Stimulated activated memory B cell treated with anti-CD40 and anti-IgM and Interleukin-4, amounts not matched to agents 10 μg/mL and 1 μg/mL and 100 μg/mL, for 72 hours (primary cell): ENCODE data around the gene NCKAP5.

Experiments used
- ATAC-seq: fragments of 150-1000 bp; cut with Tn5 transposase; 2 replicates; pipeline ENCODE4 v1.10.0; 2021
- H3K27ac Mint-ChIP-seq: one replicate; pipeline ENCODE4 v1.8.0; 2022; ENCODE audit warnings: mild to moderate bottlenecking, mixed read lengths
- H3K27me3 Mint-ChIP-seq: one replicate; pipeline ENCODE4 v1.8.0; 2022; ENCODE audit warnings: mixed read lengths
- H3K36me3 Mint-ChIP-seq: one replicate; pipeline ENCODE4 v1.8.0; 2022; ENCODE audit warnings: mixed read lengths
- H3K4me1 Mint-ChIP-seq: one replicate; pipeline ENCODE4 v1.8.0; 2022; ENCODE audit warnings: mixed read lengths
- H3K4me3 Mint-ChIP-seq: one replicate; pipeline ENCODE4 v1.8.0; 2022; ENCODE audit warnings: mild to moderate bottlenecking, moderate library complexity, mixed read lengths
- H3K9me3 Mint-ChIP-seq: one replicate; pipeline ENCODE4 v1.8.0; 2022; ENCODE audit warnings: mixed read lengths

NCKAP5 gene

DNA sequence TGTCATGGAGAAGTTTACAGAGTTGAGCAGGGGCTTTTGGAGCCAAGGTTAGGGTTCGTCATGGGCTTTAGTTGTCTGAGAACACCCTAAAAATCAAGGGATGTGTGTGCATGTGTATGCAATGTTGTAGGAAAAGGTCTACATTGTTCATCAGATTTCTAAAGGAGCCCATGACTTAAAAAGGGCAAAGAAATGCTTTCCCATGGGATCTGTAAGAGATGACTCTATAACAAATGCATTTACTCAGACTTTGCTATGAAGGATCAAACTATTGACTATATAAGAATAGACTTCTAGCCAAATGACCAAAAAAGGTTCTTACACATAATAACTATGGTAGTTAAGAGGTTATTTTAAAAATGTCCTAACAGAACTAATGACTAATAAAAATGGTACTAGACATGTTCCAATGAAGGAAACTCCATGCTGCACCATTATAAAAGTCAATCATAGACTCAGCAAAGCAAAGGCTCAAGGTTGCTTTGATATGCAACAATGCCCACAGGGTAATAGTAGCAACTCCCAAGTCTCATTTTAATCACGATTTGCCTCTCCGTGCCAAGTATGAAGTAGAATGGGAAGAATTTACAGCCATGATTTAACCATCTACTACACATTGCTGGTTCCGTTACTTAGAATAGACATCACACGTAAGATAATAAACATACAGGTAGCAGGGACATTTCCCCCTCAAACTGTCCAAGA is 158.5 kb downstream of the NCKAP5 start:
- no peak for ATAC-seq

DNA sequence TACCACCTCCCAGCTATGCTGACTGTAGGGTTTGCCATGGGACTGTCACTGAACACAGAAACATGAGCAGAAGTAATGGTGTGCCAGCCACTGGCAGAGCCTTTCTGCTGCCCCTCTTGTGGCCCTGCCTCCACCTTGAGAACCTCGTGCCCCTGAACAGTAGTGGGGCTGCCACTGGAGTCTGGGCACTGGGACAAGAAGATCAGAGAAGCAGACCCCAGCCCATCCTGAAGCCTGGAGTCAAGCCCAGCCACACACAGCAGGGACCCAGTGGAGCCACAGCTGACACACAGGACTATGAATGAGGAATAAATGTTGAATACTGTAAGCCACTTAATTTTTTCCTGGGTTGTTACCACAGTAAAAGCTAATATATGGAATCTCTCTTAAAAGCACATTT is 159.6 kb downstream of the NCKAP5 start:
- no peak for ATAC-seq
- Mint-ChIP-seq H3K27ac (no peak overlapping the region), H3K4me3 (no peak overlapping the region), H3K27me3 (no peaks in the 10 kb centered on the region), H3K4me1 (no peaks in the 10 kb centered on the region), H3K36me3 (no peaks in the 10 kb centered on the region), H3K9me3 (no peaks in the 10 kb centered on the region)

More for the DNA sequence above, 158.5 kb downstream of the NCKAP5 start:
- Mint-ChIP-seq H3K4me3 (no peak overlapping the region), H3K4me1 (no peaks in the 10 kb centered on the region), H3K9me3 (no peaks in the 10 kb centered on the region), H3K36me3 (no peaks in the 10 kb centered on the region), H3K27me3 (no peaks in the 10 kb centered on the region), H3K27ac (no peak overlapping the region)

DNA sequence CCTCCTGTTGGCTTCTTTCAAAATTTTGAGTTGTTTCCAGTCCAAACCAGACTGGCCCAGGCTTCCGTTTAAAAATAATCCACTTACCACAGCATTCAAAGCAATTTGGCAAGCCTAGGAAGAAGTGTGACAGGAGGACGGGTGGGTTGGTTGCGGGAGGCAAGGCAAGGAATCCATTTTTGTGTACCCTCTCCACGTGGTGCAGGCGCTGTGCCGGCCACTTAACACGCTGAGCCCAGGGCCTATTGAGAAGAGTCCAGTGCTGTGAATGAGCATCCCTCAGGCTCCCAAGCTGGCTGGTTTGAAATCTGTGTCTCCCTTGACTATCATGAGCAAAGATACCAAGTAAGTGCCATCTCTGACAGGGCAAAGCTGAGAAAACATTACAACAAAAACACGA is 160.9 kb downstream of the NCKAP5 start:
- Mint-ChIP-seq H3K4me3 (no peak overlapping the region), H3K27me3 (no peaks in the 10 kb centered on the region), H3K4me1 (no peaks in the 10 kb centered on the region), H3K36me3 (no peaks in the 10 kb centered on the region), H3K27ac (no peak overlapping the region), H3K9me3 (no peaks in the 10 kb centered on the region)
- ATAC-seq: no peak

DNA sequence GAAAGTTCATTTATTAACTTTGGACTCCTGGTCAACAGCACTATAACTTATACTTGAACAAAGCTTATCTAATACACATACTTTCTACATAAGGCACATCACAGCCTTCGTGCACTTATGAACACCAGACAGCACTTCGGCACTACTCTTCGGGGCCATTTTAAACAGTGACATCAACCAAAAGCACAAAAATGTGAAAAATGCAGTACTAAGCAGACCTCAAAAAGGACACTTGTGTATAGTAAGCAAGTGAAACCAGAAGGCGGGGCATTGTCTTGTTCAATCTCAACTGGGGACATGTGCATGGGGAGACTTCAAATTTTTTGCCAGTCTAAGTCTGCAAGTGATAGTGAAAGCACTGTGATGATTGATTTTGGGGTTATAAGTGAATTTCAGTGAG is 163.0 kb downstream of the NCKAP5 start:
- no peaks in the 10 kb centered on the region for H3K4me1 Mint-ChIP-seq
- no peaks in the 10 kb centered on the region for H3K36me3 Mint-ChIP-seq
- ATAC-seq: no peak
- no peak overlapping the region for H3K4me3 Mint-ChIP-seq
- no peaks in the 10 kb centered on the region for H3K9me3 Mint-ChIP-seq
- no peak overlapping the region for H3K27ac Mint-ChIP-seq
- H3K27me3 Mint-ChIP-seq: no peaks in the 10 kb centered on the region

DNA sequence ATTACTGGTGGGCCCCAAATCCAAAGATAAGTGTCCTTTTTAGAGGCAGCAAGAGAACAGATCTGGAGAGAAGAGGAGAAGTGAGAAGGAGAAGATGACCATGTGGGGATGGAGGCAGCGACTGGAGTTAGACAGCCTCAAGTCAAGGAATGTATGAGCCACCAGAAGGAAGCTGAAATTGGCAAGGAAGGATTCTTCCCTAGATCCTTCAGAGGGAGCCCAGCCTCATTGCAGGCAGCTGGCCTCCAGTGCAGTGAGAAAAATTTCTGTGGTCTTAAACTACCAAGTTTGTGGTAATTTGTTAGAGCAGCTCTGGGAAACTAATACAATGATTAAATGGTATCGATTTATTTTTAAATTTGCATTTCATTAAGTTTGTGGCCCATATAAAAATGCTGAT is 167.9 kb downstream of the NCKAP5 start:
- ATAC-seq: no peak

DNA sequence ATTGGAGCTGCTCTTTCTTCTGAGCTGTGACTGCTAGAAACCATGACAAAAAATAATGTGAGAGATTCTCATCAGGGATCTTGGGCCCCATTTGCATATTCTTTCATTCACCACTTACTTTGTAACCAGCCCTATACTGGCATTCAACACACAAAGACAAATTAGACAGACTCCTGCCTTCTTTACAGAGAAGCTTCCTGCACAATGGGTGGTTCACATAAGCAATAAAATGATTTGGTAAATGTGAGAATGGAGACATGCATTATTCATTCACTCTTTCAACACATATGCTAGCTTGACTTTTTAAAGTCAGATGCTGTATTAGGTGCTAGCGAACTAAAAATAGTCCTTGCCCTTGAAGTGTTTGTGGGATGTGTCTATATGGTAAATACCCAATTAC is 174.4 kb downstream of the NCKAP5 start:
- H3K27me3 Mint-ChIP-seq: peaks cover 6% of the 10 kb centered on the region
- H3K4me3 Mint-ChIP-seq: no peak overlapping the region
- no peak for ATAC-seq
- no peak overlapping the region for H3K27ac Mint-ChIP-seq
- peaks cover 6% of the 10 kb centered on the region for H3K9me3 Mint-ChIP-seq
- no peaks in the 10 kb centered on the region for H3K36me3 Mint-ChIP-seq
- H3K4me1 Mint-ChIP-seq: no peaks in the 10 kb centered on the region

More for the DNA sequence above, 167.9 kb downstream of the NCKAP5 start:
- Mint-ChIP-seq H3K4me1 (no peaks in the 10 kb centered on the region), H3K9me3 (peaks cover 4% of the 10 kb centered on the region), H3K4me3 (no peak overlapping the region), H3K36me3 (no peaks in the 10 kb centered on the region), H3K27me3 (peaks cover 12% of the 10 kb centered on the region), H3K27ac (no peak overlapping the region)

DNA sequence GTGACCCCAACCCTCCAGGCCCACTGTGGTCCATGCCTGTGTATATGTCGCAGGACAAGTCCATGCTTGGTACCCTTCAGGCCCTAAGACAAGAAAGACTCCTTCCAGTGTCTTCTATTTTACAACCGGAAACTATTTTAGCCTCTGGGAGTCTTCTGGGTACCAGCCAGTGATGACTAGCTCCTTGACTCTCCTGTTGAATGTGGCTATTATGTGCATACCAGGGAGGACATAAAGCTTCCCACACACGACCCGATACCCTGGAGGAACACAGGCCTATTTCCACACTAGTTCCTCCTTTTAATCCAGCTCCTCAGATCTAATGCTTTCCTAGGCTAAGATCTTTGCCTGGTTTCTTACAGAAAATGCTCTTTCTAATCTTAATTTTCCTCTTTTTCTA is 178.1 kb downstream of the NCKAP5 start:
- Mint-ChIP-seq H3K4me3 (no peak overlapping the region), H3K4me1 (no peaks in the 10 kb centered on the region), H3K9me3 (peaks cover 14% of the 10 kb centered on the region), H3K36me3 (no peaks in the 10 kb centered on the region), H3K27me3 (no peaks in the 10 kb centered on the region), H3K27ac (no peak overlapping the region)
- ATAC-seq: no peak

DNA sequence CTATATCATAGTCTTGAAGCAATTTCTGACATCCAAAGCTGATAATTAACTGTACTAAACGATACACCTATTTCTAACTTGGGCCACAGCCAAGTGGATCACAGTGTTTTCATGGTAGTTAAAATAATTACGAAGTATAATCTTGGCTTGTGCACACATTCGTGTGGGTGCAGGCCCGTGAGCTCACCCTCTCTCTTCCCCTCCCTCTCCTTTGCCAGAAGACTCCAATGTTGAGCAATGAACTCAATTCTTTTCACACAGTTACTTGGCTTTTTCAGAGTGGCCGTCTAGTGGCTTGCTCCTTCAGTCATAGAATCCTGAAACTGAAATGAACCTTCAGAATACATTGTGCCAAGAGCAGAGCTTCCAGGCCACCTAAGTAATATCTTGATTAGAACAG is 178.7 kb downstream of the NCKAP5 start:
- Mint-ChIP-seq H3K27ac (no peak overlapping the region), H3K4me1 (no peaks in the 10 kb centered on the region), H3K27me3 (no peaks in the 10 kb centered on the region), H3K36me3 (no peaks in the 10 kb centered on the region), H3K9me3 (peaks cover 14% of the 10 kb centered on the region), H3K4me3 (no peak overlapping the region)
- ATAC-seq: no peak

DNA sequence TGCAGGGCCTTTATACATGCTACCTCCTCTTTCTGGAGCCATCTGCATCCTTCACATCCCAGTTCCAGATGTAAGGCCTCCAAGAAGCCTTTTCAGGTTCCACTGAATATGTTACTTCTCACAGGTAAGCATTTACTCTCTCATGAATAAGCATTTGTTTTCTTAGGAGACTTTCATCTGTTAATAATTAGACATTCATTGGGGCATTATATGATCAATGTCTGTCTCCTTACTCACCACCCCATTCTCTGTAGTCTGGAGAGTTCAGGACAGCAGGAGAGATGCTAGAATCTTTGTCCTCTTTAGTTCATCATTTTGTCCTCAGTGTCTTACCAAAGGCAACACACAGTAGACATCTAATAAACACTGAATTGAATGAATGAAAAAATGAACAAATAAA is 185.7 kb downstream of the NCKAP5 start:
- no peaks in the 10 kb centered on the region for H3K4me1 Mint-ChIP-seq
- H3K4me3 Mint-ChIP-seq: no peak overlapping the region
- H3K27ac Mint-ChIP-seq: no peak overlapping the region
- H3K27me3 Mint-ChIP-seq: no peaks in the 10 kb centered on the region
- no peak for ATAC-seq
- H3K9me3 Mint-ChIP-seq: peaks cover 16% of the 10 kb centered on the region
- no peaks in the 10 kb centered on the region for H3K36me3 Mint-ChIP-seq

DNA sequence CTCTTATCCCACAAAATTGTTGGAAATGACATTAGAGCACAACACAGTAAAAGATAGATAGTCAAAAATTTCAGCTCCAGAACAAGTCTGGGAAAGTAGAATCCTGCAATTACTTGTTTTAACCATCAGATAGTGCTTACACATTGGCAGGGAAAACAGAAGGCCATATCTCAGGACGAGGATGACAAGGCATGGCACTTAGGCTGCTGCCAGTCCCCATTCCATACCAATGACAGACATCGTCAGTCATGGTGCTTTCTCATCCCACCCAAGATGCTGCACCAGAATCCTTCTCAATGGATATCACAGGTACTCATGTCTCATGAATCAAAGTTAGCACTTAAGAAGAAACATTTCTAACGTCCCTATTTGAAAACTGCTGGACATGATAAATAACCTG is 187.3 kb downstream of the NCKAP5 start:
- ATAC-seq: no peak
- H3K27me3 Mint-ChIP-seq: no peaks in the 10 kb centered on the region
- no peak overlapping the region for H3K27ac Mint-ChIP-seq
- peaks cover 13% of the 10 kb centered on the region for H3K9me3 Mint-ChIP-seq
- H3K4me3 Mint-ChIP-seq: no peak overlapping the region
- no peaks in the 10 kb centered on the region for H3K36me3 Mint-ChIP-seq
- no peaks in the 10 kb centered on the region for H3K4me1 Mint-ChIP-seq

DNA sequence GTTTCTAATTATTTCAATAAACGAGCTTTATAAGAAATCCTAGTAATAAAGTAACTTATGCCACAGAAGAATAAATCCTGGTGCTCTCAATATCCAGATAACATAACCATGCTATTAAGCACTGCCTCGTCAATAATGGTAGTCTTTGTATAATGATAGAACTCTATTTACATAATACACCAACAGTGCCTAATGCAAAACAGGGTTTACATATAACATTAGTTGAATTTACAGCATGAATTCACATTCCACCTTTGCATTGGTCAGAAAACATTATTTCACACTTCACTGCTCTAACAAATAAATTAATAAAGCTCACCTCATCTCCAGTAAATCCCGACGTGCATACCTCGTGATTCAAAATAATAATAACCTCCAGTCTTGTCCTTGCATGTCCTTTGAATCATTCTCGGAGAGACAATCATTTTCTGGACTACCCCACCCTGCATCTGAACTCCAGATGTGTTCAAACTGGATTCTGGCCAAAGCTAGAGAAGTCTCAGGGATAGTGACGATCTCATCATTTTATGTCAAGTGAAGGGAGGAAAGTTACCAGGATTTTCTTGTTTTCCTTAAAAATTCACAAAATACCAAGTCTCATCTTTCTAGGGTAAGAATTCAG is 189.2 kb downstream of the NCKAP5 start:
- Mint-ChIP-seq H3K9me3 (peaks cover 14% of the 10 kb centered on the region), H3K4me1 (no peaks in the 10 kb centered on the region), H3K27ac (no peak overlapping the region), H3K36me3 (no peaks in the 10 kb centered on the region), H3K4me3 (no peak overlapping the region), H3K27me3 (no peaks in the 10 kb centered on the region)
- ATAC-seq: no peak

DNA sequence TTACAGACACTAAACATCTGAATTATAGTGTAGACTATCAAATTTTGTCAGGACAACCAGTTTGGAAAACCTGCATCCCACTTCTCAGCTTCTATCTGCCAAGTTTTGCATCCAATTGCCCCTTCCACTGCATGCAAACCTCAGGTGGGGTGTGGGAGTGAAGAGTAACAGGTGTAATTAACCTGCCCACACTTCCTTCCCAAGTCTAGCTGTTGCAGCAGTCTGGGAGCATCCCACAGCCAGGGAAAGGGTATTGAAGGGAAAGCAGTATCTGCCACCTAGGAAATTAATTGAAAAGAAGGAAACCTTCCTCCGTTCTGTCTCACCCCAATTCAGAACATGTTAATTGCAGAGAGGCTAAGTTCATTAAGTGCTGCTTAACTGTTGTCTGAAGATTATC is 189.9 kb downstream of the NCKAP5 start:
- Mint-ChIP-seq H3K27me3 (no peaks in the 10 kb centered on the region), H3K4me1 (no peaks in the 10 kb centered on the region), H3K36me3 (no peaks in the 10 kb centered on the region), H3K9me3 (peaks cover 14% of the 10 kb centered on the region), H3K4me3 (no peak overlapping the region), H3K27ac (no peak overlapping the region)
- no peak for ATAC-seq

DNA sequence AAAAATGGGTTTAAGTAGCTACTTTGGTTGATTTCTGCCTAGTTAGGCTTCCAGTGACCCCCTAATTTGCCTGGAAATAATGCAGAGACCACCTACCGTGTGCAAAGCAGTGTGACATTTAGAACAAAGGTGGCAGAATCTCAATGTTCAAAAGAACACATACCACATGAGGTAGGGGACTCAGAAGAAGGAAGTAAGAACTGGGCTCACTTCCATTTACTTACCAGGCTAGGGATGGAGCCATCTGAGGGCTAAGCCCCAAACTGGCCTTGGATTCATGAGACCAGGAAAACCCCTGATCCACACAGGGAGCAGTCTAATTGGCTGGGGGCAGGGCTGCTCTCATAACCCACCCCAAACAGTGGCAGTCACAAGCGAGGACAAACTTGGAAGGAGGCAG is 190.7 kb downstream of the NCKAP5 start:
- no peak overlapping the region for H3K27ac Mint-ChIP-seq
- H3K36me3 Mint-ChIP-seq: no peaks in the 10 kb centered on the region
- H3K4me3 Mint-ChIP-seq: no peak overlapping the region
- no peaks in the 10 kb centered on the region for H3K27me3 Mint-ChIP-seq
- H3K4me1 Mint-ChIP-seq: no peaks in the 10 kb centered on the region
- H3K9me3 Mint-ChIP-seq: peaks cover 14% of the 10 kb centered on the region
- ATAC-seq: no peak

DNA sequence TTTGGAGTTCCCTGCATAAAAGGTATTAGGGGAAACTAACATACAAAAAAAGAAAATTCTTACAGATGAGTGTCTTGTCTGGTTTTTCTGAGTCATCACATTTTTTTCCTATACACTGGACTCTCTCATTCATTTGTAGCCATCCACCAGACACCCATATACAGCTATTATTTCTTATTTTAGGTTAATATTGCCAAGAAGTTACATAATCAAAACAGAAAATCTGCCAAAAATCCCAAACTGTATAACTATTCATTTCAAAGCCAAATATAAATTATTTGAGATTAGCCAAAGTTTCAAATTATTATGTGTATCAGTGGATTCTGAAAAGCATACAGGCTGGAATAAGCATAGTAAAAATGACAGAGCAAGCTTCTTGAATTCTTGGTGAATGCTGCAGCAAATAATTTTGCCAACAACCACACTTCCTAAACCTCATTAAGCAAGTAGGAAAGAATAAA is 191.2 kb downstream of the NCKAP5 start:
- no peaks in the 10 kb centered on the region for H3K4me1 Mint-ChIP-seq
- ATAC-seq: no peak
- H3K4me3 Mint-ChIP-seq: no peak overlapping the region
- peaks cover 10% of the 10 kb centered on the region for H3K9me3 Mint-ChIP-seq
- no peaks in the 10 kb centered on the region for H3K36me3 Mint-ChIP-seq
- H3K27ac Mint-ChIP-seq: no peak overlapping the region
- H3K27me3 Mint-ChIP-seq: no peaks in the 10 kb centered on the region

DNA sequence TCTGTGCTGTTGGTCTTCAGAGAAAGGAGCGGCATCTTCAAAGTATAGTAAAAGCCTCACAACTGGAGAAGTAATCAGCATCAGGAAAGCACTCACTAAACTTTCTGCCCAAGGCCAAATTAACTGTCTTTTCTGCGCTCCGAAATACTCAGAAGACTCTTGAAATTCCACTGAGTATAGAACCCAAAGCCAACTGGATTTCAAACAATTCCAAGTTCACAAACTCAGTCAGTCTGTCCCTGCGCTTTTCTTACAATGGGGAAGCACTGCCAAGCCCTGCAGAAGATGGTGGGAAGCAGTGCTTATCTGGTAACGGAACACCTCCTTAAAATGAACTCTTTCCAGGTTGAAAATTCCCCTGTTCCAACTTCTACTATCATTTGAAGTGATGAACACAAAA is 193.5 kb downstream of the NCKAP5 start:
- Mint-ChIP-seq H3K36me3 (no peaks in the 10 kb centered on the region), H3K4me3 (no peak overlapping the region), H3K27ac (no peak overlapping the region), H3K4me1 (no peaks in the 10 kb centered on the region), H3K27me3 (no peaks in the 10 kb centered on the region), H3K9me3 (peaks cover 8% of the 10 kb centered on the region)
- ATAC-seq: no peak

DNA sequence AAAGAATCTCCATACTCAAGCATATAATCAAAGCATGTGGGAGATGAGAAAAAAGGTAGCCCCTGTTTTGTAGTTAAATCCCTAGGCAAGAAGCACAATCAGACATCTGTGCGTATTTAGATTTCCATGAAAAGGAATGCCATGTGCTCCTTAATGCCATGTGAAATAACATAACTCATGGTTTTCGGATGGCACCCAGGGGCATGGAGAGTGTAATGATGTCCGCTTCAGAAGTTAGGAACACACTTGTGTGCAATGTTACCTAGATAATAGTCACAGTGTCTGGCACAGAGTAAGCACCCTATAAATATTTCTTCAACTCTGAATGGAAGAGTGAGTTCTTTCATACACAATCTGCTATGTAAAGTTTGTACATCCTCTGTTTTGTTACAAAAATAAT is 197.0 kb downstream of the NCKAP5 start:
- no peaks in the 10 kb centered on the region for H3K36me3 Mint-ChIP-seq
- no peak overlapping the region for H3K4me3 Mint-ChIP-seq
- H3K27me3 Mint-ChIP-seq: no peaks in the 10 kb centered on the region
- no peaks in the 10 kb centered on the region for H3K4me1 Mint-ChIP-seq
- H3K9me3 Mint-ChIP-seq: peaks cover 4% of the 10 kb centered on the region
- no peak overlapping the region for H3K27ac Mint-ChIP-seq
- no peak for ATAC-seq
